Mesendoderm (in vitro differentiated cells): ENCODE data around the gene KLF6.

Experiments used
- DNase-seq: peaks from one replicate; pipeline ENCODE4 v3.0.0; 2013
- H2AK5ac ChIP-seq: 2 replicates; pipeline ENCODE4 v1.6.1; 2013; ENCODE audit warnings: low read length, inconsistent platforms
- H2BK120ac ChIP-seq: 2 replicates; pipeline ENCODE4 v1.6.1; 2013; ENCODE audit warnings: low read depth, mild to moderate bottlenecking, low read length, moderate library complexity, mixed read lengths
- H2BK15ac ChIP-seq: replicated peaks from 2 replicates; pipeline ENCODE4 v1.6.1; 2013; ENCODE audit warnings: low read depth, mild to moderate bottlenecking, moderate library complexity
- H2BK5ac ChIP-seq: 2 replicates; pipeline ENCODE4 v1.6.1; 2013; ENCODE audit warnings: low read length, inconsistent platforms
- H3K18ac ChIP-seq: 2 replicates; pipeline ENCODE4 v1.6.1; 2013; ENCODE audit warnings: mild to moderate bottlenecking, low read length, mixed read lengths
- H3K23ac ChIP-seq: one replicate; pipeline ENCODE4 v1.6.1; 2013; ENCODE audit warnings: low read length
- H3K27ac ChIP-seq: 2 replicates; pipeline ENCODE4 v1.5.1; 2013; ENCODE audit warnings: low read depth, mild to moderate bottlenecking, inconsistent platforms, low read length, moderate library complexity
- H3K27me3 ChIP-seq: 2 replicates; pipeline ENCODE4 v1.6.1; 2013; ENCODE audit warnings: low read length, control low read depth, mild to moderate bottlenecking, inconsistent platforms; ENCODE audit not compliant: insufficient read depth, poor library complexity
- H3K36me3 ChIP-seq: 2 replicates; pipeline ENCODE4 v1.6.1; 2013; ENCODE audit warnings: low read length, inconsistent platforms; ENCODE audit not compliant: control insufficient read depth, insufficient read depth
- H3K4ac ChIP-seq: one replicate; pipeline ENCODE4 v1.6.1; 2013; ENCODE audit warnings: low read depth, mild to moderate bottlenecking, low read length, moderate library complexity
- H3K4me1 ChIP-seq: 2 replicates; pipeline ENCODE4 v1.6.1; 2013; ENCODE audit warnings: low read depth, low read length, inconsistent platforms; ENCODE audit not compliant: control insufficient read depth
- H3K4me2 ChIP-seq: 2 replicates; pipeline ENCODE4 v1.6.1; 2013; ENCODE audit warnings: low read length
- H3K4me3 ChIP-seq: 2 replicates; pipeline ENCODE4 v1.5.1; 2013; ENCODE audit warnings: mild to moderate bottlenecking, low read length
- H3K56ac ChIP-seq: one replicate; pipeline ENCODE4 v1.6.1; 2013; ENCODE audit warnings: low read length
- H3K79me1 ChIP-seq: 2 replicates; pipeline ENCODE4 v1.6.1; 2013; ENCODE audit warnings: low read length, inconsistent platforms
- H3K79me2 ChIP-seq: 2 replicates; pipeline ENCODE4 v1.6.1; 2013; ENCODE audit warnings: mild to moderate bottlenecking, low read length; ENCODE audit not compliant: control insufficient read depth, insufficient read depth
- H3K9ac ChIP-seq: 2 replicates; pipeline ENCODE4 v1.6.1; 2013; ENCODE audit warnings: low read length, inconsistent platforms
- H4K5ac ChIP-seq: one replicate; pipeline ENCODE4 v1.6.1; 2013; ENCODE audit warnings: low read length
- H4K8ac ChIP-seq: one replicate; pipeline ENCODE4 v1.6.1; 2013; ENCODE audit warnings: low read depth, mild to moderate bottlenecking, control low read depth, low read length, moderate library complexity
- WGBS: extraction: QIAGEN DNeasy Blood & Tissue Kit; methylation state at CpG from one replicate; pipeline ENCODE4 v1.1.7; 2013; ENCODE audit warnings: low lambda C conversion rate, missing lambda C conversion rate; ENCODE audit not compliant: insufficient coverage; ENCODE audit errors: extremely low coverage; 5-methylcytosine and 5-hydroxymethylcytosine counted together

KLF6 gene

DNA sequence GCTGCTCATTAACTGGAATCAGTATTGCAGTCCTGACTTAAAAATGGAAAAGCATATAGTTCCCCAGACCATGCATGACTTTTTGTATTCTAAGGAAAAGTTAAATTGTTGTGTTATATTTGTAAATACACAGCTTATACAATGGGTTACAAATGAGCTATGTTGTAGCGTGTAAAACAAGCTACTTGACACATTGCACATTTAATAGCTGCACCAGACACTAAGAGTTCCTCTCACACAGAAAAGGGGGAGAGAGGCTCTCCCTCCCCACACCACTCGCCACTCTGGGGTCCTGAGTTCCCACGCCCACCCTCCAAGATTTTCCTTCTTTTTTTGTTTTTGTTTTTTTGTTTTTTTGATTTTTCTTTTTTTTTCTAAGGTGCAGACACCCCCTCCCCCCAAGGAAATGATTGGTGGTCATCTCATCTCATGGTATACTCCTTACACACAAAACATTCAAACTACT lies 6.3 kb downstream of the KLF6 start:
- Histone ChIP-seq H2BK120ac (no peak overlapping the region), H3K23ac (no peak overlapping the region), H3K4me3 (no peak overlapping the region), H2BK5ac (no peak overlapping the region), H3K79me2 (peaks cover 57% of the 10 kb centered on the region), H3K9ac (no peak overlapping the region), H3K56ac (no peak overlapping the region), H4K5ac (no peak overlapping the region), H3K27me3 (no peaks in the 10 kb centered on the region), H3K79me1 (peaks cover 26% of the 10 kb centered on the region), H3K18ac (no peak overlapping the region), H4K8ac (no peak overlapping the region), H2AK5ac (no peak overlapping the region), H3K4ac (no peak overlapping the region), H3K27ac (no peak overlapping the region), H3K36me3 (peaks cover 37% of the 10 kb centered on the region), H3K4me2 (no peak overlapping the region), H2BK15ac (no peak overlapping the region), H3K4me1 (peaks cover 13% of the 10 kb centered on the region)
- DNase-seq, result no peak
- WGBS, result no CpG with 5 or more reads among the region's 3 CpGs

DNA sequence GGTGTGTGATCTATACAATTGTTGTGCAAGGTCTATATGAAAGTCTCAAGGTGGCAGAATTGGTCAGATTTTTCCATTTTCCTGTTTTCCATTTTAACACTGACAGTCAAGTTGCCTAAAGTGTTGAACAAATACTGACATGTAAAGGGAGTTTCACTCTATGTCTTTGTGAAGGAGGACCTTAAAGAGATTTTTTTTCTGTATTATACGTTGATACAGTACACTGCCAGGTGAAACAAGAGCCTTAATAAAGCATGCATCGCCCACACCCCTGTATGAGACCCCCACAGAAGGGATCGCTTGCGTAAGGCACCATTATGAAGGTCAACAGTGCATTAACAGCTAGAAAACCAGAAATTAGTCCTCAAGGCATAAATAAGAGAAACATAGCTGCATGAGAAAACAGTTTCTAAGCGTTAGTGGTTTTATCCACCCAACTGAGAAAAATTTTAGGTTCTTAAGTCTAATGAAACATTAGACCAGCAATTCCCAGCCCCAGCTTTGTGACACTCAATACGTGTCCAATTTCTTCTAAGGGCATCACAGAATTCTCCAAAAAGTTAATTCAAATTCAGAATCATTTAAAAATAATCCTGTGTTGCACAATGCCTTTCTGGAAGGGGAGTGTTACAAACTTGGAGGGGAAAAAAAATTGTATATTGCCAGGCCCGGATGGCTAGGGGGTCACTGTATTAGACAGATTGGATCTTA lies 6.9 kb downstream of the KLF6 start:
- H3K23ac ChIP-seq, result no peak overlapping the region
- no peak overlapping the region for H3K4me3 ChIP-seq
- no peak overlapping the region for H4K8ac ChIP-seq
- peaks cover 37% of the 10 kb centered on the region for H3K36me3 ChIP-seq
- no peak overlapping the region for H3K4me2 ChIP-seq
- no peak overlapping the region for H4K5ac ChIP-seq
- peaks cover 13% of the 10 kb centered on the region for H3K4me1 ChIP-seq
- DNase-seq, result no peak
- H3K27me3 ChIP-seq, result no peaks in the 10 kb centered on the region
- H3K27ac ChIP-seq, result no peak overlapping the region
- H2BK120ac ChIP-seq, result no peak overlapping the region
- no peak overlapping the region for H2AK5ac ChIP-seq
- H3K79me1 ChIP-seq, result peaks cover 26% of the 10 kb centered on the region
- no peak overlapping the region for H2BK15ac ChIP-seq
- H2BK5ac ChIP-seq, result no peak overlapping the region
- no peak overlapping the region for H3K9ac ChIP-seq
- peaks cover 51% of the 10 kb centered on the region for H3K79me2 ChIP-seq
- no peak overlapping the region for H3K18ac ChIP-seq
- no CpG with 5 or more reads among the region's 7 CpGs for WGBS
- H3K4ac ChIP-seq, result no peak overlapping the region
- no peak overlapping the region for H3K56ac ChIP-seq

DNA sequence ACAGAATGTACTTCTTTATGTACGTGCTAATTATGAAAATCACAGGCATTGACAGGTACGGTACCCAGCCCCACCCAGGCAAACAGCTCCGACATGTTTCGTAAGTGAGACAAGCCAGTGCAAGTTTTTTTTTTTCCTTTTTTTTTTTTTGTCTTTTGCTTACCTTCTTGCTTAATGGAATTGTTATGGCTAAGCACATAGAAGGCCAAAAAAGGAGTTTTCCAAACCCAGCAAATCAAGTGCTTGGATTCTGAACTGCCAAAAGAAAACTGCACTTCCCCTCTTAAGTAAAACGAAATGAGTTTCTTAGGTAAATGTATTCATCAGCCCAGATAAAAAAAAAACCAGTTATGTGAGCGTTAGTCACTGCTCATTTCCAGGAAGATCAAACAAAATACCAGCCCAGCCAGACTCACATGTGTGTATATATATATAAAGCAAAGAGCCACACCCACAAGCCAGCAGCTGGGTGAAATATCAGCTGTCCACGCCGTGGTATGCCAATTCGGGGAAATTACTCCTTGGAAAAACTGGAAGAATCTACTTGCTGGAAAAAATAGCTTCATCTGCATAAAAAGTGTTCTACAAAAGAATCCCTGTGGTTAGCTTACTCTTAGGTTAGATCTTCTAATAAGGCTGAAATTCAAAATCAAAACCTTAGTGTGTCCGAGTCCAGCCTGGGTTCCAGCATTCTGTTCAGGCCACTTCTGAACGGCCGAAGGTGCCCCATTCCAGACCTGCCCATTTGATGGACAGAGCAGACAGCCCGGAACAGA lies 8.0 kb downstream of the KLF6 start:
- WGBS, result no CpG with 5 or more reads among the region's 13 CpGs
- peaks cover 35% of the 10 kb centered on the region for H3K36me3 ChIP-seq
- H3K4ac ChIP-seq, result no peak overlapping the region
- H2BK15ac ChIP-seq, result no peak overlapping the region
- H3K9ac ChIP-seq, result no peak overlapping the region
- no peak overlapping the region for H2BK5ac ChIP-seq
- H3K56ac ChIP-seq, result no peak overlapping the region
- no peak overlapping the region for H3K23ac ChIP-seq
- H3K27ac ChIP-seq, result no peak overlapping the region
- no peak overlapping the region for H3K18ac ChIP-seq
- no peak overlapping the region for H4K5ac ChIP-seq
- no peaks in the 10 kb centered on the region for H3K27me3 ChIP-seq
- H3K4me2 ChIP-seq, result no peak overlapping the region
- no peak overlapping the region for H2BK120ac ChIP-seq
- no peak overlapping the region for H2AK5ac ChIP-seq
- H3K4me3 ChIP-seq, result no peak overlapping the region
- H3K4me1 ChIP-seq, result peaks cover 9% of the 10 kb centered on the region
- H3K79me2 ChIP-seq, result peaks cover 39% of the 10 kb centered on the region
- no peak overlapping the region for H4K8ac ChIP-seq
- peaks cover 24% of the 10 kb centered on the region for H3K79me1 ChIP-seq
- peak; percentile 40 for DNase-seq

GRCh38 chr10:3775696-3776551 lies 9.1 kb downstream of the KLF6 start:
- no peak overlapping the region for H2BK5ac ChIP-seq

DNA sequence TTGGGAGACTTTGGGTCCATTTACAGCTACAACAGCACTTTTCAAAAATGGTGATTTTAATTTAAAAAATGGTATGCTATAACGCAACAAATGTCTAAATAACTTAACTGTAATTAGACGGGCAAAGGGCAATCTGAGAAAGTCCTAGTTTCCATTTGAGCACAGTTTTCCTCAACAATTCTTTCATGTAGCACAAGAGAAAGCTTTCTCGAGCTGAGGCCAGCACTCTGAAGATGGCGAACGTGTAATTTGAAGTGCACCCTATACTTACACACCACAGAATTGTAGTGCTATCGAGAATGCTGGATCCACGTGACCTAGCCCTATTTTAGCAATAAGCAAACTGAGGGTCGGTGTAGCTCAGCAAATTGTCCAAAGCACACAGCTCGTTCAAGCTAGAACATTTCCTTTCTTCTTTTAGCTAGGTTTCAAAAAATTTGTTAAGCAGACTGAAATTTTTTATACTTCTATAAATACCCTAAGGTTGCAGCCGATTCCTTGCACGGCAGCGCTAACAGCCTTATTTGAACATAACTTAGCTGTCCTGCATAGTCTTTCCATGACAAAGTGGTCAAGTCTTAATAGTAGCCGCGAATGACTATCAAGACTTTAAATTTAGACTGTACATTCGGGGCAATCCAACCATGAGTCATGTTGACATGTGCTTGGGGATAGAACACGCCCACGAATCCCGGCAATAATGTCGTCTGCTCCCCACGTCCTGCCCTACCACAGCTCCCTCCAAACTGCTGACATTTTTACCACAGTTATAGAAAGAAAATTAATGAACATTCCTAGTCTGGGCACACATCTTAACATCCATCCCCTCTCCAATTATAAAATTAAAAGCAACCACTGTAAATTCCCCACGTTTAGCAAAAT lies 10.0 kb downstream of the KLF6 start:
- no peak overlapping the region for H2BK120ac ChIP-seq
- no peak overlapping the region for H3K23ac ChIP-seq
- H3K18ac ChIP-seq, result no peak overlapping the region
- H2BK15ac ChIP-seq, result no peak overlapping the region
- H3K36me3 ChIP-seq, result peaks cover 20% of the 10 kb centered on the region
- no peak overlapping the region for H4K5ac ChIP-seq
- no peak overlapping the region for H3K9ac ChIP-seq
- no peak overlapping the region for H3K56ac ChIP-seq
- H3K4me3 ChIP-seq, result no peak overlapping the region
- no peak overlapping the region for H4K8ac ChIP-seq
- peaks cover 1% of the 10 kb centered on the region for H3K4me1 ChIP-seq
- H3K79me1 ChIP-seq, result peaks cover 14% of the 10 kb centered on the region
- no peak overlapping the region for H3K4ac ChIP-seq
- DNase-seq, result peak; percentile 22
- H3K27ac ChIP-seq, result peak overlapping the region; percentile 38
- H3K27me3 ChIP-seq, result no peaks in the 10 kb centered on the region
- no peak overlapping the region for H2BK5ac ChIP-seq
- H3K4me2 ChIP-seq, result no peak overlapping the region
- peaks cover 20% of the 10 kb centered on the region for H3K79me2 ChIP-seq
- WGBS, result no CpG with 5 or more reads among the region's 21 CpGs
- no peak overlapping the region for H2AK5ac ChIP-seq

More at GRCh38 chr10:3775696-3776551, 9.1 kb downstream of the KLF6 start:
- Histone ChIP-seq H2BK120ac (no peak overlapping the region), H3K79me1 (peaks cover 22% of the 10 kb centered on the region), H3K27ac (peak overlapping the region; percentile 63), H2AK5ac (no peak overlapping the region), H3K4me1 (peaks cover 8% of the 10 kb centered on the region), H3K4me2 (no peak overlapping the region), H3K27me3 (no peaks in the 10 kb centered on the region), H3K36me3 (peaks cover 27% of the 10 kb centered on the region), H3K56ac (no peak overlapping the region), H4K8ac (no peak overlapping the region), H4K5ac (no peak overlapping the region), H3K4ac (no peak overlapping the region), H2BK15ac (no peak overlapping the region), H3K23ac (no peak overlapping the region), H3K18ac (no peak overlapping the region), H3K79me2 (peaks cover 29% of the 10 kb centered on the region), H3K9ac (no peak overlapping the region), H3K4me3 (no peak overlapping the region)
- DNase-seq, result peak; percentile 93
- WGBS, result no CpG with 5 or more reads among the region's 8 CpGs
